ENCODE data around the gene CCM2.

GRCh38 chr7:45057878-45058277 is 57.9 kb downstream of the CCM2 start:
- TF ChIP-seq REST (IDR thresholded peaks at IDR 0.05; ENCODE audit: insufficient read depth in 1 of 2, low read depth in 2 of 2, low read length in 2 of 2) = no peak
- TF ChIP-seq POLR2AphosphoS5 (IDR thresholded peaks at IDR 0.05; ENCODE audit: low read depth, low read length) = no peak

Measured in PFSK-1 (cell line).